KMS-11 (cell line): ENCODE measurements around the gene CERS6.

Source experiments
- H2AFZ ChIP-seq: fragments of 200-600 bp; sonication (generic); 2 replicates; pipeline ENCODE4 v1.6.1; 2016; ENCODE audit warnings: antibody characterized with exemption, mixed run types, low read depth
- H3K27ac ChIP-seq: fragments of 200-600 bp; sonication (generic); 2 replicates; pipeline ENCODE4 v1.6.1; 2016; ENCODE audit warnings: mild to moderate bottlenecking, mixed run types
- H3K27me3 ChIP-seq: fragments of 200-600 bp; sonication (generic); 2 replicates; pipeline ENCODE4 v1.6.1; 2017; ENCODE audit warnings: mild to moderate bottlenecking, low read depth, mixed run types, moderate library complexity; ENCODE audit not compliant: insufficient read depth
- H3K36me3 ChIP-seq: fragments of 200-600 bp; sonication (generic); 2 replicates; pipeline ENCODE4 v1.6.1; 2017; ENCODE audit warnings: mild to moderate bottlenecking, mixed run types; ENCODE audit not compliant: insufficient read depth
- H3K4me1 ChIP-seq: fragments of 200-600 bp; sonication (generic); 2 replicates; pipeline ENCODE4 v1.6.1; 2016; ENCODE audit warnings: mild to moderate bottlenecking, low read depth, mixed run types; ENCODE audit not compliant: poor library complexity, severe bottlenecking
- H3K4me2 ChIP-seq: fragments of 200-600 bp; sonication (generic); 2 replicates; pipeline ENCODE4 v1.7.0; 2016; ENCODE audit warnings: mild to moderate bottlenecking, mixed run types
- H3K4me3 ChIP-seq: fragments of 200-600 bp; sonication (generic); IDR thresholded peaks from 2 replicates; pipeline ENCODE4 v1.6.1; 2017; ENCODE audit warnings: low read depth, low read length, mixed read lengths; ENCODE audit not compliant: insufficient read depth
- H3K79me2 ChIP-seq: fragments of 200-600 bp; sonication (generic); 2 replicates; pipeline ENCODE4 v1.6.1; 2016; ENCODE audit warnings: low read depth, mixed run types; ENCODE audit not compliant: insufficient read depth
- H3K9ac ChIP-seq: fragments of 200-600 bp; sonication (generic); 2 replicates; pipeline ENCODE4 v1.6.1; 2016; ENCODE audit warnings: mild to moderate bottlenecking, mixed run types
- H4K20me1 ChIP-seq: fragments of 200-600 bp; sonication (generic); 2 replicates; pipeline ENCODE4 v1.6.1; 2016; ENCODE audit warnings: mild to moderate bottlenecking, mixed run types; ENCODE audit not compliant: insufficient read depth
- TF ChIP-seq, protein P1 (sequence below): fragments of 200-600 bp; sonication (generic); conservative IDR thresholded peaks from 2 replicates; pipeline ENCODE4 v1.6.1; 2017; ENCODE audit warnings: low read depth, mild to moderate bottlenecking, antibody characterized with exemption, low read length, moderate library complexity, mixed read lengths

Gene CERS6

DNA sequence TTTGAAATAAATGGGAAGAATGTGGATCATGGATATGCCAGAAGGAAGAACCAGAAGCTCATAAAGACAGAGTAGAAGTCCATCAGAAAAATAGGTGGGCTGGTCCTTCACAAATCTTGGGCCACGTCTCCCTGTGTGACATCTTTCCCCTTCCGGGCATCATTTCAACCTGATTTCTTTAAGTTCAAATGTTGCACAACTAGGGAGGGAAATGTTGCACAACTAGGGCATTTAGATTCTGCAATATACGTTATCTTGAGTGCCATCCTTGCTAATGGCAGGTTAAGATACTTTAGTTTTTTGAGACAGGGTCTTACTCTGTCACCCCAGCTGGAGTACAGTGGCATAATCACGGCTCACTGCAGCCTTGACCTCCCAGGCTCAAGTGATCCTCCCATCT is 129.6 kb downstream of the CERS6 start:
- H3K79me2 ChIP-seq, result no peaks in the 10 kb centered on the region
- peaks cover 21% of the 10 kb centered on the region for H3K4me1 ChIP-seq
- no peak overlapping the region for H3K4me3 ChIP-seq
- no peak overlapping the region for H3K4me2 ChIP-seq
- no peak overlapping the region for H3K9ac ChIP-seq
- no peak overlapping the region for H3K27ac ChIP-seq
- no peaks in the 10 kb centered on the region for H3K36me3 ChIP-seq
- TF ChIP-seq, protein P1, sequence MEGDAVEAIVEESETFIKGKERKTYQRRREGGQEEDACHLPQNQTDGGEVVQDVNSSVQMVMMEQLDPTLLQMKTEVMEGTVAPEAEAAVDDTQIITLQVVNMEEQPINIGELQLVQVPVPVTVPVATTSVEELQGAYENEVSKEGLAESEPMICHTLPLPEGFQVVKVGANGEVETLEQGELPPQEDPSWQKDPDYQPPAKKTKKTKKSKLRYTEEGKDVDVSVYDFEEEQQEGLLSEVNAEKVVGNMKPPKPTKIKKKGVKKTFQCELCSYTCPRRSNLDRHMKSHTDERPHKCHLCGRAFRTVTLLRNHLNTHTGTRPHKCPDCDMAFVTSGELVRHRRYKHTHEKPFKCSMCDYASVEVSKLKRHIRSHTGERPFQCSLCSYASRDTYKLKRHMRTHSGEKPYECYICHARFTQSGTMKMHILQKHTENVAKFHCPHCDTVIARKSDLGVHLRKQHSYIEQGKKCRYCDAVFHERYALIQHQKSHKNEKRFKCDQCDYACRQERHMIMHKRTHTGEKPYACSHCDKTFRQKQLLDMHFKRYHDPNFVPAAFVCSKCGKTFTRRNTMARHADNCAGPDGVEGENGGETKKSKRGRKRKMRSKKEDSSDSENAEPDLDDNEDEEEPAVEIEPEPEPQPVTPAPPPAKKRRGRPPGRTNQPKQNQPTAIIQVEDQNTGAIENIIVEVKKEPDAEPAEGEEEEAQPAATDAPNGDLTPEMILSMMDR, result no peak
- H3K27me3 ChIP-seq, result no peaks in the 10 kb centered on the region
- no peaks in the 10 kb centered on the region for H4K20me1 ChIP-seq
- no peak overlapping the region for H2AFZ ChIP-seq

DNA sequence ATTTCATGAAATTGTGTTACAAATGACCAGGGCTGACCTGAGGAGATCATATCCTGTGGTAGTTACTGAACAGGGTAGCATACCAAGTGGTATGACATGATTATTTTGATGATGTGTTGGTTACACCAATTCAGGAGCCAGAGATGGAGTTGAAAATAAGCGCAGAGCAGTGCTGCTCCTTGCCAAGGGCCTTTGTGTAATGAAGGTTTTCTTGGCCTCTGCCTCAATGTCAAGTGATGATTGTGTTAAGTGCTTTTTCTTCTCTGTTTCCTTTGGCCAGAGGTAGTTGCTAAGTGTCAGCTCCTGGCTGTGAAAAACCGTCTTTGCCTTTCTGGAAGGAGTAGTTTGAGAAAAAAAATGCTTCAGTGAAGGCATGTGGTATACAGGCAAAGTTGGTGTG is 131.2 kb downstream of the CERS6 start:
- Histone ChIP-seq H3K9ac (no peak overlapping the region), H2AFZ (no peak overlapping the region), H4K20me1 (no peaks in the 10 kb centered on the region), H3K36me3 (no peaks in the 10 kb centered on the region), H3K4me1 (peaks cover 18% of the 10 kb centered on the region), H3K27ac (no peak overlapping the region), H3K27me3 (no peaks in the 10 kb centered on the region), H3K79me2 (no peaks in the 10 kb centered on the region), H3K4me2 (no peak overlapping the region), H3K4me3 (no peak overlapping the region)
- TF ChIP-seq, protein P1, result no peak

DNA sequence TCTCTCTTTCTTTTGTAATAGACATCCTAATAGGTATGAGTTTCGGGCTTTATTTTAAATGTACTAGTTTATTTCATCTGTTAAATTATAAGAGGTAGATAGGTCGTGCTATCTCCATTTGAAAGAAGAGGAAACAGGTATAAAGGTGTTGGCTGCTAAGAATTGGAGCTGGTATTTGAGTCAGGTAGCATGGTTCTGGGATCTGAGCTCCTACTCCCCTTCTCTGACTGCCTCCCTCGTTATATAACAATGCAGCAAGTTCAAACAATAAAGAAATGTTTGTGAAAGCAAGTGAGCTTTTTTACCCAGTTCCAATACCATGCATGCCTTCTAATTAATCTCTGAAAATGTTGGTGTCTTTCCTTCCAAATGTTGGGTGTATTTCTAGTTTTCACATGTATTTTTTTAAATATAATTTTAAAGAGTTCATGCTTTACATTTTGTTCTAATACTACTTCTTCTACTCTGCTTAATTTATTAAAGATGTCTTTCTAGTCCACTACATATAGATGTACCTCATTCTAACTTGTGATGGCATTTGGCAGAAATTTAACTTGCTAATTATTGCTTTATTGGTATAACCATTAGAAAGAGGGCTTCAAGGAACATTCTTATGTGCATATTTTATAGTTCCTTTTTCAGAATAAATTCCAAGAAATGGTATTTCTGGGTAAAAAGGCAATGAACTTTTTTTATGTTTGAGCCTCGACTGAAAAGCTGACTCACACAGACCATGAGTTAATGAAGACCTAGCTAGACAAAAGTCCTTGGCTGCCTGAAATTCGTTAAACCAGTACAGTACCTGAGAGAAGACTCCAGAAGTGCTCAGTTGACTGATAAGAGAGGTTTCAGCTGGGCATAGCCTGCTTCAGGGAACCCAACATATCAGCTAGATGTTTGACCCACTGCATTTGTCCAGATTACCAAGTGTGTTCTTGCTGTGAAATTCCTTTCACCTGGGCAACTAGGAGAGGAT is 133.5 kb downstream of the CERS6 start:
- Histone ChIP-seq H3K9ac (no peak overlapping the region), H3K27me3 (no peaks in the 10 kb centered on the region), H3K4me3 (no peak overlapping the region), H2AFZ (no peak overlapping the region), H3K4me1 (peaks cover 6% of the 10 kb centered on the region), H3K36me3 (no peaks in the 10 kb centered on the region), H3K4me2 (no peak overlapping the region), H3K27ac (no peak overlapping the region), H3K79me2 (no peaks in the 10 kb centered on the region), H4K20me1 (no peaks in the 10 kb centered on the region)
- TF ChIP-seq, protein P1, result no peak

DNA sequence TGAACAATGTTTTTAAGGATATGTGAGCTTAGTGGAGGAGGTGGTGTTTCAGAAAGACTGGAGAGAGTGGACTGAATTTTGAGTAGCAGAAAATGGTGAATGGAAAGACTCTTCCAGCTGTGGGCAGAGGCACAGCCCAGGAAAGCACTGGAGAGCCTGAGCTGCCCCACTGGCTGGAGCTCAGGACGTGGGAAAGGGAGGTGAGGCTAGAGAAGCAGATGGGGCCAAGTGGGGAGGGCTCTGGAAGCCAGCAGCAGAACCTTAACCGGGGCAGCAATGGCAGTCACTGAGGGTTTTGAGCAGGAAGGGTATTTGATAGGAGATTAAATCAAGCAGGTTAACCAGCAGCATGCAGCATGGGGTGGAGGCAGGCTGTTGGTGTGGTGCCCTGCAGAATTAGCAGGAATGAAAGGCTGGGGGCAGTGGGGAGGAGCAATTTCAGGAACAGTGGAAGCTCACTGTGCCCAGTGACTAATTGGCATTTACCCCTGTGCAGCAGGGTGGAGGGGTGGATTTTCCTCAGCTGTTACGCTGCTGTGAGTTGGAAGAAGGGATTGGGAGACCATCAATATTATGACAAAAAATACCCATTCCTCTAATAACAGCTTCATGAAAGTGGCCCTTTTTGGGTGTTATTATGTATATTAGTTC is 136.2 kb downstream of the CERS6 start:
- no peak overlapping the region for H3K4me2 ChIP-seq
- H3K36me3 ChIP-seq, result no peaks in the 10 kb centered on the region
- no peak overlapping the region for H3K4me3 ChIP-seq
- H3K4me1 ChIP-seq, result peaks cover 19% of the 10 kb centered on the region
- H3K9ac ChIP-seq, result no peak overlapping the region
- TF ChIP-seq, protein P1, result no peak
- H4K20me1 ChIP-seq, result no peaks in the 10 kb centered on the region
- no peaks in the 10 kb centered on the region for H3K79me2 ChIP-seq
- H3K27me3 ChIP-seq, result no peaks in the 10 kb centered on the region
- H3K27ac ChIP-seq, result no peak overlapping the region
- no peak overlapping the region for H2AFZ ChIP-seq
